NCI-H446 treated with DMSO at 0.1 percent for 48 hours (cell line): ENCODE results near the gene HELB.
"Not testable (repeated sequence)": the region's sequence is repeated elsewhere in the genome, so short reads cannot be mapped to it uniquely, and the experiment has no call there.

Source experiments
- DNase-seq: peaks from one replicate; lab custom pipeline; 2025; lab: John Stamatoyannopoulos, UW

HELB gene

GRCh38 chr12:66303316-66303804, 1.1 kb downstream of the HELB start:
- DNase-seq, result not testable (repeated sequence)

GRCh38 chr12:66304296-66304900, 2.1 kb downstream of the HELB start:
- DNase-seq, result no peak

- no peak for DNase-seq
Observed at GRCh38 chr12:66309606-66310005, 7.3 kb downstream of the HELB start.

GRCh38 chr12:66312189-66312588, 9.9 kb downstream of the HELB start:
- no peak for DNase-seq

GRCh38 chr12:66314278-66314677, 12.0 kb downstream of the HELB start:
- DNase-seq, result no peak

- no peak for DNase-seq
Observed at GRCh38 chr12:66319266-66319954, 17.1 kb downstream of the HELB start.

- no peak for DNase-seq
Observed at GRCh38 chr12:66320996-66321395, 18.7 kb downstream of the HELB start.

GRCh38 chr12:66321435-66321834, 19.1 kb downstream of the HELB start:
- no peak for DNase-seq

- no peak for DNase-seq
Observed at GRCh38 chr12:66323017-66323416, 20.7 kb downstream of the HELB start.

GRCh38 chr12:66329941-66330340, 27.6 kb downstream of the HELB start:
- DNase-seq, result peak; percentile 17

- DNase-seq, result no peak
Observed at GRCh38 chr12:66331016-66331415, 28.7 kb downstream of the HELB start.

GRCh38 chr12:66331814-66332213, 29.5 kb downstream of the HELB start:
- no peak for DNase-seq

- no peak for DNase-seq
Observed at GRCh38 chr12:66335746-66336145, 33.5 kb downstream of the HELB start.

GRCh38 chr12:66337381-66338010, 35.2 kb downstream of the HELB start:
- no peak for DNase-seq

- no peak for DNase-seq
Observed at GRCh38 chr12:66340131-66340530, 37.8 kb downstream of the HELB start.

GRCh38 chr12:66341126-66341525, 38.8 kb downstream of the HELB start:
- no peak for DNase-seq

- DNase-seq, result no peak
Observed at GRCh38 chr12:66345212-66345611, 42.9 kb downstream of the HELB start.

GRCh38 chr12:66345956-66346355, 43.7 kb downstream of the HELB start:
- no peak for DNase-seq

- DNase-seq, result no peak
Observed at GRCh38 chr12:66351301-66351700, 49.0 kb downstream of the HELB start.

GRCh38 chr12:66352197-66352596, 49.9 kb downstream of the HELB start:
- DNase-seq, result no peak

GRCh38 chr12:66352899-66353298, 50.6 kb downstream of the HELB start:
- DNase-seq, result no peak

GRCh38 chr12:66354291-66354690, 52.0 kb downstream of the HELB start:
- DNase-seq, result peak; percentile 26

GRCh38 chr12:66359300-66359699, 57.0 kb downstream of the HELB start:
- DNase-seq, result no peak
